GM12878 (cell line): ENCODE data around the gene NHEJ1. TPM values are rescaled to one million over a fixed set of nuclear protein-coding genes. Genes with fewer than 3 reads are reported as not detected.

Experiments
- EED ChIP-seq: sonication (generic); IDR thresholded peaks from 2 replicates; pipeline ENCODE4 v1.6.1; 2016; ENCODE audit warnings: antibody characterized with exemption, low read depth
- POU2F2 ChIP-seq: IDR thresholded peaks from 3 replicates; pipeline ENCODE4 v1.6.1; 2011; ENCODE audit warnings: low read depth, mild to moderate bottlenecking, low read length, borderline replicate concordance
- SP1 ChIP-seq: IDR thresholded peaks from one replicate; pipeline ENCODE4 v1.6.1; 2011; ENCODE audit warnings: low read depth, low read length
- ZZZ3 ChIP-seq: IDR thresholded peaks from 2 replicates; pipeline ENCODE4 v1.6.1; 2011; ENCODE audit warnings: low read depth; ENCODE audit not compliant: control insufficient read depth, insufficient read length
- polyA plus RNA-seq, 11 experiments: library from polyadenylated mRNA; depleted of rRNA in 4 of 11; unstranded in 6 of 11; stranded (reverse) in 5 of 11; fragments of >200 nt; fragmentation: Nextera tagmentation in 4 of 11; fragmentation: Illumina TruSeq in 1 of 11; extraction: Ambion mirVana in 4 of 11; extraction: Trizol in 1 of 11; gene quantifications; 1 replicate in 1 of 11; 2 replicates in 10 of 11; pipeline versions ENCODE4 v1.2.1 to v1.2.3, GENCODE V29; 2011 to 2016; ENCODE audit warnings: inconsistent platforms in 2 of 11, missing spikeins in 2 of 11, low read depth in 1 of 11
- total RNA-seq, 4 experiments: library from RNA; depleted of rRNA in 3 of 4; stranded (reverse); fragments of >200 nt in 3 of 4; fragmentation: Illumina TruSeq in 1 of 4; extraction: Trizol in 1 of 4; gene quantifications; 2 replicates each; pipeline versions ENCODE4 v1.2.1 to v1.2.3, GENCODE V29; 2013 to 2021
- TF ChIP-seq, protein P1 (sequence below): fragments of 450-650 bp; conservative IDR thresholded peaks from 2 replicates; pipeline ENCODE4 v1.6.1; 2017; ENCODE audit warnings: mild to moderate bottlenecking, moderate library complexity
- TF ChIP-seq, protein P2 (sequence below): fragments of 450-650 bp; IDR thresholded peaks from 2 replicates; pipeline ENCODE4 v1.6.1; 2016; ENCODE audit warnings: mild to moderate bottlenecking, moderate library complexity, borderline replicate concordance

Gene NHEJ1
- total and polyA plus RNA-seq, 10 of the 15 experiments (the other 5 are each of a cell fraction or from before 2014, with no cell fraction given) = 11.8 to 20.2 (median 17.0) TPM

DNA sequence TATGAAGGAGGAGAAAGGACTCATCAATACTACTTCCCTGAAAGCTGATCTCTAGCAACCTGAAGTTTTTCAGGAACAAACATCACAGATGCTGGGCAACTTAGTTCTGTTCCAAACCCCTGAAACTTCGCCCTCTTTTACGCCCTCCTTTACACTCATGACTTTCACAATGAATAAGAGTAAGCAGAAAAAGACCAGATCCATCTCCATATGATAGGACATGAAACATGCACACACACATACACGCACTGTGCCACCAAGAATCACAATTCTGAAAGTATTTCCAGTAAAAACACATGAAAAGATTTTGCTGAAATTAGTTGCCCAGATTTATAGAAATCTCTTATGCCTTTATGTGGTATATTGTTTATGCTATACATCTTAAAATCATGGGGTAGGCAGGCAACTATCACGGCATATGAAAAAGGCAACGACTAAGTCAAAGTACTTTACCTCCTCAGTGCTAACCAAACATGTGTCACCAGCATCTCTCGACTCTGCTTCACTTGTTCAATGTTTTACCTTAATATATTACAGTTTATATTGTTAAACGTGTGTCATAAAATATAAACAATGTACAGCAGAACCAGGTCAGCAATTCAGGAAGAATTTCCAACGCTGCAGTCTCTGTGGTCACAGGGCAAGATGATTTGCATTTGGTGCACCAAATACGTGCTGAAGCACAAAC is 47.8 kb downstream of the NHEJ1 start (continued):
- TF ChIP-seq, protein P1, sequence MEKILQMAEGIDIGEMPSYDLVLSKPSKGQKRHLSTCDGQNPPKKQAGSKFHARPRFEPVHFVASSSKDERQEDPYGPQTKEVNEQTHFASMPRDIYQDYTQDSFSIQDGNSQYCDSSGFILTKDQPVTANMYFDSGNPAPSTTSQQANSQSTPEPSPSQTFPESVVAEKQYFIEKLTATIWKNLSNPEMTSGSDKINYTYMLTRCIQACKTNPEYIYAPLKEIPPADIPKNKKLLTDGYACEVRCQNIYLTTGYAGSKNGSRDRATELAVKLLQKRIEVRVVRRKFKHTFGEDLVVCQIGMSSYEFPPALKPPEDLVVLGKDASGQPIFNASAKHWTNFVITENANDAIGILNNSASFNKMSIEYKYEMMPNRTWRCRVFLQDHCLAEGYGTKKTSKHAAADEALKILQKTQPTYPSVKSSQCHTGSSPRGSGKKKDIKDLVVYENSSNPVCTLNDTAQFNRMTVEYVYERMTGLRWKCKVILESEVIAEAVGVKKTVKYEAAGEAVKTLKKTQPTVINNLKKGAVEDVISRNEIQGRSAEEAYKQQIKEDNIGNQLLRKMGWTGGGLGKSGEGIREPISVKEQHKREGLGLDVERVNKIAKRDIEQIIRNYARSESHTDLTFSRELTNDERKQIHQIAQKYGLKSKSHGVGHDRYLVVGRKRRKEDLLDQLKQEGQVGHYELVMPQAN = no peak
- TF ChIP-seq POU2F2 (no peak), EED (no peak), ZZZ3 (no peak), SP1 (no peak)
- TF ChIP-seq, protein P2, sequence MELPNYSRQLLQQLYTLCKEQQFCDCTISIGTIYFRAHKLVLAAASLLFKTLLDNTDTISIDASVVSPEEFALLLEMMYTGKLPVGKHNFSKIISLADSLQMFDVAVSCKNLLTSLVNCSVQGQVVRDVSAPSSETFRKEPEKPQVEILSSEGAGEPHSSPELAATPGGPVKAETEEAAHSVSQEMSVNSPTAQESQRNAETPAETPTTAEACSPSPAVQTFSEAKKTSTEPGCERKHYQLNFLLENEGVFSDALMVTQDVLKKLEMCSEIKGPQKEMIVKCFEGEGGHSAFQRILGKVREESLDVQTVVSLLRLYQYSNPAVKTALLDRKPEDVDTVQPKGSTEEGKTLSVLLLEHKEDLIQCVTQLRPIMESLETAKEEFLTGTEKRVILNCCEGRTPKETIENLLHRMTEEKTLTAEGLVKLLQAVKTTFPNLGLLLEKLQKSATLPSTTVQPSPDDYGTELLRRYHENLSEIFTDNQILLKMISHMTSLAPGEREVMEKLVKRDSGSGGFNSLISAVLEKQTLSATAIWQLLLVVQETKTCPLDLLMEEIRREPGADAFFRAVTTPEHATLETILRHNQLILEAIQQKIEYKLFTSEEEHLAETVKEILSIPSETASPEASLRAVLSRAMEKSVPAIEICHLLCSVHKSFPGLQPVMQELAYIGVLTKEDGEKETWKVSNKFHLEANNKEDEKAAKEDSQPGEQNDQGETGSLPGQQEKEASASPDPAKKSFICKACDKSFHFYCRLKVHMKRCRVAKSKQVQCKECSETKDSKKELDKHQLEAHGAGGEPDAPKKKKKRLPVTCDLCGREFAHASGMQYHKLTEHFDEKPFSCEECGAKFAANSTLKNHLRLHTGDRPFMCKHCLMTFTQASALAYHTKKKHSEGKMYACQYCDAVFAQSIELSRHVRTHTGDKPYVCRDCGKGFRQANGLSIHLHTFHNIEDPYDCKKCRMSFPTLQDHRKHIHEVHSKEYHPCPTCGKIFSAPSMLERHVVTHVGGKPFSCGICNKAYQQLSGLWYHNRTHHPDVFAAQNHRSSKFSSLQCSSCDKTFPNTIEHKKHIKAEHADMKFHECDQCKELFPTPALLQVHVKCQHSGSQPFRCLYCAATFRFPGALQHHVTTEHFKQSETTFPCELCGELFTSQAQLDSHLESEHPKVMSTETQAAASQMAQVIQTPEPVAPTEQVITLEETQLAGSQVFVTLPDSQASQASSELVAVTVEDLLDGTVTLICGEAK = no peak
- TF ChIP-seq, all 136 proteins: peak for 0
